Esophagus muscularis mucosa (tissue), 4 donors: ENCODE data around the gene UTP14A. TPM values are rescaled to one million over a fixed set of nuclear protein-coding genes. Genes with fewer than 3 reads are reported as not detected.
A peak's percentile ranks its signal among the peaks of the same experiment; 100 is the strongest.

Experiments used
- DNase-seq: peaks from one replicate; pipeline ENCODE4 v3.0.0-alpha.2; 2017; ENCODE audit errors: extremely low spot score
- H3K27ac ChIP-seq, 4 donors: fragments of 200-600 bp; sonication (generic); replicated peaks in 1 of 4; 1 replicate in 3 of 4; 2 replicates in 1 of 4; pipeline ENCODE4 v1.5.1; 2016 to 2019; ENCODE audit warnings: mild to moderate bottlenecking in 1 of 4
- H3K27me3 ChIP-seq, 4 donors: fragments of 200-600 bp; sonication (generic); one replicate each; pipeline versions ENCODE4 v1.5.1 to v1.6.0; 2016 to 2019
- H3K36me3 ChIP-seq, 4 donors: fragments of 200-600 bp; sonication (generic); one replicate each; pipeline ENCODE4 v1.5.1; 2016 to 2019
- H3K4me1 ChIP-seq, 4 donors: fragments of 200-600 bp; sonication (generic); one replicate each; pipeline ENCODE4 v1.5.1; 2016 to 2019
- H3K4me3 ChIP-seq, 4 donors: fragments of 200-600 bp; sonication (generic); 1 replicate in 2 of 4; 2 replicates in 2 of 4; pipeline ENCODE4 v1.5.1; 2016 to 2019; ENCODE audit warnings: mild to moderate bottlenecking in 4 of 4, moderate library complexity in 1 of 4
- H3K9me3 ChIP-seq, 4 donors: fragments of 200-600 bp; sonication (generic); 1 replicate in 3 of 4; 2 replicates in 1 of 4; pipeline ENCODE4 v1.5.1; 2016 to 2019
- EP300 ChIP-seq: sonication (generic); formaldehyde crosslinking; IDR thresholded peaks from one replicate; pipeline ENCODE4 v1.6.1; 2017; ENCODE audit warnings: antibody characterized with exemption
- POLR2A ChIP-seq: fragments of 450-650 bp; IDR thresholded peaks from one replicate; pipeline ENCODE4 v1.6.1; 2017; ENCODE audit warnings: antibody characterized with exemption, moderate library complexity, mild to moderate bottlenecking, low read depth
- POLR2AphosphoS5 ChIP-seq, 2 donors: sonication (generic); formaldehyde crosslinking; IDR thresholded peaks; one replicate each; pipeline ENCODE4 v1.6.1; 2017; ENCODE audit warnings: antibody characterized with exemption in 2 of 2
- WGBS: methylation state at CpG from one replicate; pipeline ENCODE4 v1.1.5; 2018; 5-methylcytosine and 5-hydroxymethylcytosine counted together
- intact Hi-C: fragments of 100-400 bp; cut with DNase I; formaldehyde crosslinking; loops from one replicate; pipeline ENCODE4 v1.15.1; 2023
- total RNA-seq, 4 donors: library from RNA; depleted of rRNA; stranded (reverse); fragments of >200 nt; gene quantifications; one replicate each; pipeline versions ENCODE4 v1.1.0 to v1.2.1, GENCODE V29; 2016
- TF ChIP-seq, protein P1 (sequence below), 3 experiments: fragments of 200-600 bp in 2 of 3; fragments of 450-650 bp in 1 of 3; sonication (generic) in 2 of 3; IDR thresholded peaks; one replicate each; pipeline ENCODE4 v1.5.1; 2017 to 2019; ENCODE audit warnings: antibody characterized with exemption in 3 of 3, mild to moderate bottlenecking in 2 of 3, moderate library complexity in 1 of 3

UTP14A gene
- total RNA-seq, 4 donors from 2014 or later, result 9.6 to 16.1 (median 13.5) TPM

DNA sequence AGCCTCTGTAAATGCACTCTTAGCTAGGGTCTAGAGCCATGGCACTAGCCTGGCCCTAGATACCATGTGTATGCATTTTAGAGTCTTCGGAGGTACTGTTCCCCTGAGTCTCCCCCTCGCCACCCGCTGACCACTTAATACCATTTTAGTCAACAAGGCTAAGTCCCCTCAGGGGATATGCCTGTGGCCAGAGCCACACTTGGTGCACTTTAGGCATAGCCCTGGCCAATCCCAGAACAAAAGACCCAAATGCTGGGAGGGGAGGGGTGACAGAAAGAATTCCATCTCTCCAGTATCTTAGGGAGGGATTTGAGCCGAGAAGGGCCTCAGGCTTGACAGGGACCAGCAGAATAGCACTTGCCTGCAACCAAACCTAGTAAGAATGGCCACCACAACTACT, 47.9 kb downstream of the UTP14A start:
- intact Hi-C loops, result no loop called here
- WGBS, result 68% methylated on average over 3 of the region's 4 CpGs
- no peak for DNase-seq
- Histone ChIP-seq H3K36me3 (no peaks in the 10 kb centered on the region), H3K9me3 (no peaks in the 10 kb centered on the region), H3K27ac (no peak overlapping the region), H3K27me3 (no peaks in the 10 kb centered on the region), H3K4me1 (peaks cover 4 to 27% (median 17%) of the 10 kb centered on the region in 4 donors), H3K4me3 (no peak overlapping the region)
- no peak for TF ChIP-seq POLR2AphosphoS5 (IDR thresholded peaks at IDR 0.05)
- TF ChIP-seq, protein P1, sequence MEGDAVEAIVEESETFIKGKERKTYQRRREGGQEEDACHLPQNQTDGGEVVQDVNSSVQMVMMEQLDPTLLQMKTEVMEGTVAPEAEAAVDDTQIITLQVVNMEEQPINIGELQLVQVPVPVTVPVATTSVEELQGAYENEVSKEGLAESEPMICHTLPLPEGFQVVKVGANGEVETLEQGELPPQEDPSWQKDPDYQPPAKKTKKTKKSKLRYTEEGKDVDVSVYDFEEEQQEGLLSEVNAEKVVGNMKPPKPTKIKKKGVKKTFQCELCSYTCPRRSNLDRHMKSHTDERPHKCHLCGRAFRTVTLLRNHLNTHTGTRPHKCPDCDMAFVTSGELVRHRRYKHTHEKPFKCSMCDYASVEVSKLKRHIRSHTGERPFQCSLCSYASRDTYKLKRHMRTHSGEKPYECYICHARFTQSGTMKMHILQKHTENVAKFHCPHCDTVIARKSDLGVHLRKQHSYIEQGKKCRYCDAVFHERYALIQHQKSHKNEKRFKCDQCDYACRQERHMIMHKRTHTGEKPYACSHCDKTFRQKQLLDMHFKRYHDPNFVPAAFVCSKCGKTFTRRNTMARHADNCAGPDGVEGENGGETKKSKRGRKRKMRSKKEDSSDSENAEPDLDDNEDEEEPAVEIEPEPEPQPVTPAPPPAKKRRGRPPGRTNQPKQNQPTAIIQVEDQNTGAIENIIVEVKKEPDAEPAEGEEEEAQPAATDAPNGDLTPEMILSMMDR (IDR thresholded peaks at IDR 0.05), result no peak
- TF ChIP-seq POLR2A, result no peak
- TF ChIP-seq EP300, result no peak

DNA sequence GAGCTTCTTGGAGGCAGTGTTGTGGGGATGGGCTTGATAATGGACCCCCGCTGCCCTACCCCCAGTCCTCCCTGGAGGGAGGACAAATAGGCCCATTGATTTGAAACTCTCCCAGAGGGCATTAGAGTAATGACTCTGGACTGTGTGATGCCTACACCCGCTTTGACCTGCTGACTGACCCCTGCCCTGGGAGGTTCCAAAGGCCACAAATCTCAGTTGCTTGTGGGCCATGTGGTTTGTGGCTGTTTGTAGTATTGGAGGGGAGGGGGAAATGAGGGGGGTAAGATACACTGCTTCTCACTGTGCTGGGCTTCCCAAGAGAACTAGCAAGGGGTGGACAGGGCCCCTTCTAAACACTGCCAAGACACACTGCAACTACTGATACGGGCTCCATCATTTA, 48.8 kb downstream of the UTP14A start:
- no peaks in the 10 kb centered on the region for H3K9me3 ChIP-seq
- no peaks in the 10 kb centered on the region for H3K27me3 ChIP-seq
- H3K27ac ChIP-seq, result no peak overlapping the region
- H3K4me3 ChIP-seq, result no peak overlapping the region
- no peak for DNase-seq
- WGBS, result 69% methylated on average over 2 of the region's 3 CpGs
- intact Hi-C loops, result no loop called here
- no peak for TF ChIP-seq POLR2AphosphoS5 (IDR thresholded peaks at IDR 0.05)
- no peak for TF ChIP-seq POLR2A
- H3K4me1 ChIP-seq, result peaks cover 4 to 33% (median 23%) of the 10 kb centered on the region in 4 donors
- H3K36me3 ChIP-seq, result no peaks in the 10 kb centered on the region

DNA sequence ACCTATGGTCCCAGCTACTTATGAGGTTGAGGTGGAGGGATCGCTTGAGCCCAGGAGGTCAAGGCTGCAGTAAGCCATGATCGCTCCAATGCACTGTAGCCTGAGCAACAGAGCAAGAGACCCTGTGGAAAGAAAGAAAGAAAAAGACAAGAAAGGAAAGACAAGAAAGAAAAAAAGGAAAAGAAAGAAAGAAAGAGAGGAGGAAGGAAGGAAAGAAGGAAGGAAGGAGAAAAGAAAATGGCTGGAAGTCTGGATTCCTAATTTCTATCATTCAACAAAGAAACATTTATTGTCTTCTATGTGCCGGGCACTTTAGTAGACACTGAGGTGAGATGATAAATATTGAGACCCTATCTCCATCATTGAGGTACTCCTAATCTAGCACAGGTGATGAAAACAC, 49.7 kb downstream of the UTP14A start:
- intact Hi-C loops, result no loop called here
- Histone ChIP-seq H3K4me1 (peaks cover 4 to 34% (median 24%) of the 10 kb centered on the region in 4 donors), H3K4me3 (no peak overlapping the region), H3K27ac (no peak overlapping the region), H3K36me3 (no peaks in the 10 kb centered on the region), H3K27me3 (no peaks in the 10 kb centered on the region), H3K9me3 (no peaks in the 10 kb centered on the region)
- WGBS, result 88% methylated on average over 3 of the region's 3 CpGs
- no peak for TF ChIP-seq POLR2A
- TF ChIP-seq, protein P1 (IDR thresholded peaks at IDR 0.05), result no peak
- TF ChIP-seq POLR2AphosphoS5 (IDR thresholded peaks at IDR 0.05), result no peak
- TF ChIP-seq EP300, result no peak
- DNase-seq, result no peak

DNA sequence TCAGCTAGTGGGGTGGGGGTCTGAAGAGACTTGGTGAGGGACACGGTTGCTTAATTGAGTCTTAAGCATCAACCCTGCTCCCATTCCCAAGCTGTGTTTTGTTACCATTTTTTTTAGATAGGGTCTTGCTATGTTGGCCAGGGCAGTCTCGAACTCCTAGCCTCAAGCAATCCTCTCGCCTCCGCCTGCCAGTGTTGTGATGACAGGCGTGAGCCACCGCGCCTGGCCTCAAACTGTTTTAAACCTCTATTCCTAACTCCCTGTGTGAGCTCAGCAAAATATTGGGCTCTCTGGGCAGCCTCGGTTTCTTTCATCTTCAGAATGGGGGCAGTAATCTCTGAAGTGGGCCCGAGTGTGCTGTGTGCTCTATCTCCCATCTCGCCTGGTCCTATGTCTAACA, 50.2 kb downstream of the UTP14A start:
- H3K36me3 ChIP-seq, result no peaks in the 10 kb centered on the region
- intact Hi-C loops, result no loop called here
- DNase-seq, result no peak
- no peaks in the 10 kb centered on the region for H3K27me3 ChIP-seq
- no peak overlapping the region for H3K4me3 ChIP-seq
- no peaks in the 10 kb centered on the region for H3K9me3 ChIP-seq
- no peak for TF ChIP-seq POLR2A
- no peak for TF ChIP-seq POLR2AphosphoS5 (IDR thresholded peaks at IDR 0.05)
- TF ChIP-seq, protein P1 (IDR thresholded peaks at IDR 0.05), result no peak
- H3K4me1 ChIP-seq, result peaks cover 4 to 34% (median 24%) of the 10 kb centered on the region in 4 donors
- H3K27ac ChIP-seq, result no peak overlapping the region
- WGBS, result 75% methylated on average over 10 of the region's 10 CpGs

DNA sequence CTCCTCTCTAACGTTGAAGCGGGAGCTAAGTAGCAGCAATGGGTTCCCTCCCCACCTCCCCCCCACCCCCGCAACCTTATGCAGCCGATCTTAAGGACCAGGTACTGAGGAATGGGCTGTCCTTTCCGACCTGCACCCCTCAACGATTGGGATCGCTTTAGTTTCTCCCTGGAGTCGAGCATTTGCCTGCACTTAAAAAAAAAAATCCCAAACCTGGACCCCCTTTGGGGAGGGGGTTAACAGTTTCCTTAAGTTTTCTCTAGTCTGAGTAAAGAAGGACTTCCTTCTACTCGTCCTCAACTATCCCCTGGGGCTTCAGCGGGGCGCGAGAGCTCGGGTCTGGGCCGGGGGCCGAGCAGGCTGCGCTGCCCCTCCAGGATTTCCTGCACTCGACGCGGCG, 50.8 kb downstream of the UTP14A start:
- TF ChIP-seq, protein P1 (IDR thresholded peaks at IDR 0.05), result no peak
- TF ChIP-seq POLR2AphosphoS5 (IDR thresholded peaks at IDR 0.05) (no peak), POLR2A (no peak), EP300 (no peak)
- Histone ChIP-seq H3K27me3 (no peaks in the 10 kb centered on the region), H3K27ac (peak overlapping the region; percentile 41 to 61 (median 59)), H3K4me3 (peak overlapping the region; percentile 49 to 60 (median 53)), H3K4me1 (peaks cover 4 to 34% (median 24%) of the 10 kb centered on the region in 4 donors), H3K9me3 (no peaks in the 10 kb centered on the region), H3K36me3 (no peaks in the 10 kb centered on the region)
- intact Hi-C loops, result no loop called here
- WGBS, result 27% methylated on average over 20 of the region's 20 CpGs
- DNase-seq, result no peak
